ENCODE data around the gene COL5A3.

The COL5A3 gene

GRCh38 chr19:10010247-10010691, at the start of gene COL5A3:
COL5A3 (minus strand) TSS chr19:10010504; CDS start chr19:10010385, 119 bp downstream.
- Histone ChIP-seq H3K9me3 (ENCODE audit: severe bottlenecking) (no peaks in the 10 kb centered on the region), H3K4me3 (ENCODE audit: severe bottlenecking) (peak within 1 kb of the TSS; percentile 23), H3K36me3 (ENCODE audit: low read depth) (no peaks in the 10 kb centered on the region), H3K27ac (ENCODE audit: poor library complexity, severe bottlenecking) (no peak within 1 kb of the TSS), H3K27me3 (ENCODE audit: insufficient read depth, poor library complexity, severe bottlenecking) (peaks cover 14% of the 10 kb centered on the region), H3K4me1 (ENCODE audit: insufficient read depth, poor library complexity, severe bottlenecking) (peaks cover 4% of the 10 kb centered on the region)
- TF ChIP-seq, protein P1, sequence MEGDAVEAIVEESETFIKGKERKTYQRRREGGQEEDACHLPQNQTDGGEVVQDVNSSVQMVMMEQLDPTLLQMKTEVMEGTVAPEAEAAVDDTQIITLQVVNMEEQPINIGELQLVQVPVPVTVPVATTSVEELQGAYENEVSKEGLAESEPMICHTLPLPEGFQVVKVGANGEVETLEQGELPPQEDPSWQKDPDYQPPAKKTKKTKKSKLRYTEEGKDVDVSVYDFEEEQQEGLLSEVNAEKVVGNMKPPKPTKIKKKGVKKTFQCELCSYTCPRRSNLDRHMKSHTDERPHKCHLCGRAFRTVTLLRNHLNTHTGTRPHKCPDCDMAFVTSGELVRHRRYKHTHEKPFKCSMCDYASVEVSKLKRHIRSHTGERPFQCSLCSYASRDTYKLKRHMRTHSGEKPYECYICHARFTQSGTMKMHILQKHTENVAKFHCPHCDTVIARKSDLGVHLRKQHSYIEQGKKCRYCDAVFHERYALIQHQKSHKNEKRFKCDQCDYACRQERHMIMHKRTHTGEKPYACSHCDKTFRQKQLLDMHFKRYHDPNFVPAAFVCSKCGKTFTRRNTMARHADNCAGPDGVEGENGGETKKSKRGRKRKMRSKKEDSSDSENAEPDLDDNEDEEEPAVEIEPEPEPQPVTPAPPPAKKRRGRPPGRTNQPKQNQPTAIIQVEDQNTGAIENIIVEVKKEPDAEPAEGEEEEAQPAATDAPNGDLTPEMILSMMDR (IDR thresholded peaks at IDR 0.05; ENCODE audit: poor library complexity, severe bottlenecking), result no peak
- peak; percentile 39; the same call in 2 of the 3 replicates for ATAC-seq (ENCODE audit: low read depth)
- DNase-seq (ENCODE audit: low spot score), result no peak

GRCh38 chr19:10052602-10053360, 42.5 kb upstream of the COL5A3 start:
- H3K27me3 ChIP-seq (ENCODE audit: insufficient read depth, poor library complexity, severe bottlenecking), result no peaks in the 10 kb centered on the region
- H3K9me3 ChIP-seq (ENCODE audit: severe bottlenecking), result no peaks in the 10 kb centered on the region
- H3K4me3 ChIP-seq (ENCODE audit: severe bottlenecking), result no peak overlapping the region
- TF ChIP-seq, protein P1 (IDR thresholded peaks at IDR 0.05; ENCODE audit: poor library complexity, severe bottlenecking), result no peak
- H3K4me1 ChIP-seq (ENCODE audit: insufficient read depth, poor library complexity, severe bottlenecking), result no peaks in the 10 kb centered on the region
- no peaks in the 10 kb centered on the region for H3K36me3 ChIP-seq (ENCODE audit: low read depth)
- ATAC-seq (ENCODE audit: low read depth) (no peak), DNase-seq (ENCODE audit: low spot score) (no peak)
- H3K27ac ChIP-seq (ENCODE audit: poor library complexity, severe bottlenecking), result no peak overlapping the region

DNA sequence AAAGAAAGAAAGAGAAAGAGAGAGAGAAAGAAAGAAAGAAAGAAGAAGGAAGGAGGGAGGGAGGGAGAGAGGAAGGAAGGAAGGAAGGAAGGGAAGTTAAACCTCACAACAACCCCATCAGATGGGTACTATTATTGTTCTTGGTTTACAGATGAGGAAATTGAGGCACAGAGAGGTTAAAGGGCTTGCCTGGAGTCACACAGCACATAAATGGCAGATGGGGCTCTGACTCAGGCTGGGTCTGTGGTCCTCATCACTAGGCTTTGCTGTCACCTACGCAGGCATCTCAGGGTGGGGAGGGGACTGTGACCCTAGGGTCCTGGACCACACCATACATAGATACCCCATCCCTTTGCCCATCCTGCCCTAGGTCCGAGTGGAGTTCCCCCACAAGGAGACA, 39.3 kb upstream of the COL5A3 start:
- no peak for DNase-seq (ENCODE audit: low spot score)
- TF ChIP-seq, protein P1 (IDR thresholded peaks at IDR 0.05; ENCODE audit: poor library complexity, severe bottlenecking), result no peak
- Histone ChIP-seq H3K27me3 (ENCODE audit: insufficient read depth, poor library complexity, severe bottlenecking) (no peaks in the 10 kb centered on the region), H3K27ac (ENCODE audit: poor library complexity, severe bottlenecking) (no peak overlapping the region), H3K4me3 (ENCODE audit: severe bottlenecking) (no peak overlapping the region), H3K36me3 (ENCODE audit: low read depth) (no peaks in the 10 kb centered on the region), H3K9me3 (ENCODE audit: severe bottlenecking) (no peaks in the 10 kb centered on the region), H3K4me1 (ENCODE audit: insufficient read depth, poor library complexity, severe bottlenecking) (no peaks in the 10 kb centered on the region)
- no peak for ATAC-seq (ENCODE audit: low read depth)

DNA sequence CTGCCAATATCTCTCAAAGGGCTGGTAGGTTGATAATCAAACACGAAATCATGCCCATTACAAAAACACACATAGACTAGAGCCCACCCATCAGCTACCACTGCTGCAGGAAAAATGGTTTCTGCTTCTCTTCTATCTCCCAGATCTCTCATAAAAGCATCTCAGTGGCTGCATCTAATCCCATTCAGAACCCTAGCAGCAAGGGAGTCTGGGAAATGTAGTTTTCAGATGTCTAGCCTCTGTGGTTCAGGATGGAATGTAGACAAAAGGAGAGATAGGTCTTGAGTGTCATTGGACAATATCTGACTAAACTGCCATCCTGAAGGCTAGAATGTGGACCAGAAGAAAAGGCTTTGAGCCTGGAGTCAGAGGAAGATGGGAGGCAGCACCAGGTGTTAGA, 35.1 kb upstream of the COL5A3 start:
- Histone ChIP-seq H3K36me3 (ENCODE audit: low read depth) (no peaks in the 10 kb centered on the region), H3K4me1 (ENCODE audit: insufficient read depth, poor library complexity, severe bottlenecking) (no peaks in the 10 kb centered on the region), H3K27me3 (ENCODE audit: insufficient read depth, poor library complexity, severe bottlenecking) (no peaks in the 10 kb centered on the region), H3K27ac (ENCODE audit: poor library complexity, severe bottlenecking) (no peak overlapping the region), H3K9me3 (ENCODE audit: severe bottlenecking) (peaks cover 6% of the 10 kb centered on the region), H3K4me3 (ENCODE audit: severe bottlenecking) (no peak overlapping the region)
- DNase-seq (ENCODE audit: low spot score) (no peak), ATAC-seq (ENCODE audit: low read depth) (no peak)
- TF ChIP-seq, protein P1 (IDR thresholded peaks at IDR 0.05; ENCODE audit: poor library complexity, severe bottlenecking), result no peak

DNA sequence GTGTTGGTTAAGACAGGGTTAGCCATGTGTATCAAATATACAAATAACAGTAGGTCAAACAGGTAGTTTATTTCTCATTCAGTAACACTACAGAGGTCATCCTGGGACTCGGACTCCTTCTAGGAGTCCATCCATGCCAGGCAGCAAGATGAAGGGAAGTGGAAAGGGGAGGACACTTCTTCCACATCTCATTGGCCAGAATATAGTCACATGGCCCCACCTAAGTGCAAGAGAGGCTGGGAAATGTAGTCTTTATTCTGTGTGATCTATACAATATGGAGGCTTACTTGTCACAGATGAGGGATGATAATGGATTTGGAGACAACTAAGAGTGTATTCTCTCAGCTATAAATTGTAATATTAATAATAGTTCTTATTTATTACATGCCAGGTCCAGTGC, 34.1 kb upstream of the COL5A3 start:
- Histone ChIP-seq H3K27ac (ENCODE audit: poor library complexity, severe bottlenecking) (no peak overlapping the region), H3K9me3 (ENCODE audit: severe bottlenecking) (peaks cover 6% of the 10 kb centered on the region), H3K27me3 (ENCODE audit: insufficient read depth, poor library complexity, severe bottlenecking) (no peaks in the 10 kb centered on the region), H3K4me3 (ENCODE audit: severe bottlenecking) (no peak overlapping the region), H3K4me1 (ENCODE audit: insufficient read depth, poor library complexity, severe bottlenecking) (no peaks in the 10 kb centered on the region), H3K36me3 (ENCODE audit: low read depth) (no peaks in the 10 kb centered on the region)
- DNase-seq (ENCODE audit: low spot score), result no peak
- TF ChIP-seq, protein P1 (IDR thresholded peaks at IDR 0.05; ENCODE audit: poor library complexity, severe bottlenecking), result no peak
- no peak for ATAC-seq (ENCODE audit: low read depth)
